HG03025 (cell line): ENCODE data around the gene OSBP2.

ENCODE experiments used
- ATAC-seq: cut with Tn5 transposase; IDR thresholded peaks from one replicate; pipeline ENCODE4 v1.9.1; 2021; ENCODE audit warnings: mild to moderate bottlenecking, moderate library complexity; ENCODE audit not compliant: unreplicated experiment, low FRiP score

OSBP2 gene

GRCh38 chr22:30863081-30863833 is 168.6 kb downstream of the OSBP2 start:
- no peak for ATAC-seq

- no peak for ATAC-seq
Measured at GRCh38 chr22:30864441-30865420, 170.1 kb downstream of the OSBP2 start.

DNA sequence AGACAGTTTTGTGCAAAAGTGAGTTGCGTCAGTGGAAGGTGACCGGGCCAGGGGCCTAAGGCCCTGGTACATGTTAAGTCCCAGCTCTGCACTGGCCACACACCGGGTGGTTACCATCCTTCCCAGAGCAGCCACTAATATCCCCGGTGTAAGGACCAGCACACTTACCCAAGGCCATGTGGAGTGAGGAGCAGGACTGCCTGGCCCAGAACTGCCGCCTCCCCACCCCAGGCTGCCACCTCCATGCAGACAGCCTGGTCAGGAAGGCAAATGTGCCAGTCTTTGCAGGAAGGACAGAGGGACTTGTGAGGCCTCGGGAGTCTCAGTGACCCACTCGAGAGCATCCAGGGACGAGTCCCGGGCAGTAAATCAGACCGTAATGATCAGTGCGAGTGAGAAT is 171.0 kb downstream of the OSBP2 start:
- no peak for ATAC-seq

DNA sequence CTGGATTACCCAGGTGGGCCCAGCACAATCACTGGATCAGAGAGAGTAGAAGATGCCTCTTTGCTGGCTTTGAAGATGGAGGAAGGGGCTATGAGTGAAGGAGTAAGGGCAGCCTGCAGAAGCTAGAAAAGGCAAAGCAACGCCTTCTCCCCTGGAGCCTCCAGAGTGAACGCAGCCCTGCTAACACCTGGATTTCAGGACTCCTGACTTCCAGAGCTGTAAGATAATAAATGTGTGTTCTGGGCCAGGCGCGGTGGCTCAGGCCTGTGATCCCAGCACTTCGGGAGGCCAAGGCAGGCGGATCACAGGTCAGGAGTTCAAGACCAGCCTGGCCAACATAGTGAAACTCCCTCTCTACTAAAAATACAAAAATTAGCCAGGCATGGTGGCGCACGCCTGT is 171.5 kb downstream of the OSBP2 start:
- ATAC-seq = no peak

DNA sequence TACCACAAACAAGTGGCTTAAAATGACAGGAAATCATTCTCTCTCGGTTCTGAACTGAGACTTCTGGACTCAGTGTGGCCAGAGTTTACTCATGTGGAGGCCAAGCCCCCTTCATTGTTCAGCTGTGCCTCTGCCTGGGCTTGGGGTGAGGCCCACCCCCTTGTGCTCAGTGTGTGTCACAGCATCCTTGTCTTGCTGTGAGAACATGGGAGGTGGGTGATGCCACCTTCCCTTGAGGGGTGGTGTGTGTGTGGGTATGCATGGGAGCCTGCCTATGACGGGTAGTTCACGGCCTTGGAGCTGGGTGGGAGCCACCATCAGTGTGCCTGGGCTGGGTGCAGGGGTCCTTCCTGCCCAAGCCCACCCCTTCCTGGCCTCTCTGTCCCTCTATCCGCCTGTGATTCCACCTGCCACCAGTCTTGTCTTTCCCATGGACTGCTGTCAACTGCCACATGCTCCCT is 172.2 kb downstream of the OSBP2 start:
- ATAC-seq = no peak

DNA sequence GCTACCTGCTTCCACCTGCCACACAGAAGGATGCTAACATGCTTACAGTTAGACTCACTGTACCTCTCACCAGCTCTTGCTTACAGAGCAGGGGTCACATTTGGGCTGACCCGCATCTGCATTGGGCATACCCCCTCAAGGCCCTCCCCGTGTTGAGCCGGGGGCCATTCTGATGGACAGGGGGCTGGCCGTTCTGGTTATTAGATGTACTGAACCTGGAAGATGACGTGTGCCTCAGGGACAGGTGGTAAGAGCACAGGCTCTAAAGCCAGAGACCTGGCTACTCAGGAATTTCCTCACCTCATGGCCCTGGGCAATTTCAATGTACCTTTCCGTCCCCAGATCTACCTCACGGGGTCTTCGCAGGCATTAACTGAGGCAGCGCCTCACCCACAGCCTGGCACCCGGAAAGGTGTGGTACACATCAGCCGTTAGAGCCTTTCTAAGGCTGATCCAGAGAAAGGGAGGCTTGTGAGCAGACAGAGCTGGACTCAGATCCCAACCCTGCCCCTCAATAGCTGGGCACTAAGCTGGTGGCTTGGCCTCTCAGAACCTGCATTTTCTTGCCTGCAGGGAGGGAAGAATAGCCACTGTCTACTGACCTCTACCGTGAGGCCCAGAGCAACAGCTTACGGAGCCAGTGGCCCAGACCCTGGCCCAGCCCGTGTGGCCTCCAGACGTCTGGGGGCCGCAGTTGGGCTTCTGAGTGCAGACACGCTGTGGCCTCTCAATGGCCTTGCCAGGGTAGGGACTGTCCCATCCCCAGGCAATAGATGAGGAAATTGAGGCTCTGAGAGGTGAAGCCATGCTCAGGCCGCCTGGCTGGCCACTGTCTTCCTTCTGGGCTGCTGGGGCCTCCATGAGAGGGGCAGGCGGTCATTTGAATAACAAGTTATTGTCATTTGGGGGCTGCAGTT is 173.3 kb downstream of the OSBP2 start:
- no peak for ATAC-seq

DNA sequence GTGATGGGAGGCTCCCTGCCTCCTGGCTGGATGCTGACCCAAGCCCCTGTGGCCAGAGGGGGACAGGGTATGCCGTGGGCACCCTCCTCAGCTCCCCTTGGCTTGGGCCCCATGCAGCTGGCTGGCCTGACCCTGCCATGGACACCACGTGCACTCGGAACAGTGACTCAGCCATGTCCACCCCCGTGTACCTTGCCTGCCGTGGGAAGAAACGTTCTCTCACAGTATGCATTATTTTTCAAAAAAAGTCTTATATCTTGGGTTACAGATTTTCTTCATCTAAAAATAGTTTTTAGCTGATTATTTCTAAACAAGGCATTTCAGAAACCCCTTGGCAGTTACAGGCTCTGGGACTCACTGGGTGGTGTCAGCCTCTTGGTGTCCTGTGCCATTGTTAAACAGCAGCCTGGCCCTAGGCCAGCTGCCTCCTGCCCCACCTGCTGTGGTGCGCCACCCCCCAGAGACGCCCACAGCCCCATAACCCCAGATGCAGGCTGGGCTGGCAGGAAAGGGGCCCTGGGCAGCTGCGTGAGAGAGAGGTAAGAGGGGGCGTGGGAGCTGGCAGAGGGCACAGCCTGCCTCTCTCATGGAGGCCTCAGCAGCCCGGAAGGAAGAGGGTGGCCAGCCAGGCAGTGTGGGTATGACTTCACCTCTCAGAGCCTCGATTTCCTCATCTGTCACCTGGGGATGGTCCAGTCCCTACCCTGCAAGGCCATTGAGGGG is 174.2 kb downstream of the OSBP2 start:
- no peak for ATAC-seq

GRCh38 chr22:30869667-30870395 is 175.2 kb downstream of the OSBP2 start:
- no peak for ATAC-seq

DNA sequence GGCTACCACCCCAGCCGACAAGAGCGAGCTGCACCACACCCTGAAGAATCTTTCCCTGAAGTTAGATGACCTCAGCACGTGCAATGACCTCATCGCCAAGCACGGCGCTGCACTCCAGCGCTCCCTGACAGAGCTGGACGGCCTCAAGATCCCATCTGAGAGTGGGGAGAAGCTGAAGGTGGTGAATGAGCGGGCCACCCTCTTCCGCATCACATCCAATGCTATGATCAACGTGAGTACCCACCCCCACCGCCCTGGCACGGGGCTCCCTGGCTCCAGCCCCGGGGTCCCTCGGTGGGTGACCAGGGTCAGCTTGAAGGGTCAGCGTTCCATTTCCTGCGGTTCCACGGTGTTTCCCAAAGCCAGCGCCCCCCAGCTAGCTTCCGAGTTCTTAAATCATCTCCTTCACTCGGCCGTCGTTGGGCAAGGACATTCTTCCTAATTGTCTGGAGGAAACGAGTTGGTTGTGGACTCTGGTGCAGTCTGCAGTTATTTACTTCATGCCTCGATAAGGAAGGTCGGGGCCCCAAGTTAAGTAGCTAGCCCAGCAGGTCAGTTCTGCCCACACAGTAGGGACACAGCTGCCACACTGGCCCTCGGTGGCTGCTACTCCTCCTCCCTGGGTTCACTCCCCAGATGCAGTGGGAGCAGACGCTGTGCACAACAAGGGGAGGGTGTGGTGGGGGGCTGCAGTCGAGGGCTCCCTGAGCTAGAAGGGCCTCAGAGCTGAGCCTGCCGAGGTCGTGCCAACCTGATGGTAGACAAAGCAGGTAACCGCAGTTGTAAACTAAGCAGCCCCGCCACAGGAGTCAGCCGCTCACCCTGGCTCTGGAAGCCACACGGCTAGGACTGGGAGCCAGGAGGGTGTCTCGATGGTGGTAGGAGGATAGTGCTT is 176.0 kb downstream of the OSBP2 start:
- ATAC-seq = no peak

DNA sequence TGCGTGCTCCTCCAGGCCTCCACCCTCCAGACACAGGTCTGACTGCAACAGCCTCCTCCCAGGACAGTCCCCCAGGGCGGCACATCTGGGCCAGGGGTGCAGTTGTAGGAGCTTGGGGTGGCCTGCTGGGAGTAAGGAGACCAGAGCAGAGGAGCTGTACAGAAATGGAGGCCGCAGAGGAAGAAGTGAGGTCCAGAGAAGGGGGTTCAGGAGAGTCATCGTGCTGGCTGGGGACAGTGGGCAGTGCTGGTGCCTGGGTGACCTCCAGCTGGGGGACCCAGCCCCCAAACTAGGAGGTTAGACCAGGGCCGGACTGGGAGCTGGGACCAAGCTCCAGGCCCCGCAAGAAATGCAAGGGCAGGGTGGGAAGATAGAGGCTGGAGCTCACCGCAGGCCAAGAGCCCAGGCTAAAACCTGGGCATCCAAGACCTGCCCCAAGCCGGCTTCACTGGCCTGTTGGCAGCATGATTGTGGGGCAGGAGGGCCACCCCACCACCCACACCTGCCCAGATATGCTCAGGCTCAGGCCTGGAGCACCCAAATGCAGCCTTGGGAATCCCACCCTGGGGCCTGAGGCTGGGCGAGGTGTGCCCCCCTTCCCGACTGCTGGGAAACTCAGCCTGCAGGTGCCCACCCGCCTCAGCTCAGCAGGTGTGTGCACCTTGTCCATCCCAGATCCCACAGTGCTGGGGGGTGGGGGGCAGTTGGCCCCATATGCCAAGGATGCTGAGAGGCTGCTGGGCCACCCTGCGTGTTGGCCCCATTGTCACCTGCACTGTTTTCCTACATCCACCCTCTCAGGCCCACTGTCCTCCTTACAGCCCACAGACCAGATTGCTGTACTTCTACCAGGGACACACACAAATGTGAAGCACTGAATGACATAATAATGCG is 177.0 kb downstream of the OSBP2 start:
- ATAC-seq = no peak

DNA sequence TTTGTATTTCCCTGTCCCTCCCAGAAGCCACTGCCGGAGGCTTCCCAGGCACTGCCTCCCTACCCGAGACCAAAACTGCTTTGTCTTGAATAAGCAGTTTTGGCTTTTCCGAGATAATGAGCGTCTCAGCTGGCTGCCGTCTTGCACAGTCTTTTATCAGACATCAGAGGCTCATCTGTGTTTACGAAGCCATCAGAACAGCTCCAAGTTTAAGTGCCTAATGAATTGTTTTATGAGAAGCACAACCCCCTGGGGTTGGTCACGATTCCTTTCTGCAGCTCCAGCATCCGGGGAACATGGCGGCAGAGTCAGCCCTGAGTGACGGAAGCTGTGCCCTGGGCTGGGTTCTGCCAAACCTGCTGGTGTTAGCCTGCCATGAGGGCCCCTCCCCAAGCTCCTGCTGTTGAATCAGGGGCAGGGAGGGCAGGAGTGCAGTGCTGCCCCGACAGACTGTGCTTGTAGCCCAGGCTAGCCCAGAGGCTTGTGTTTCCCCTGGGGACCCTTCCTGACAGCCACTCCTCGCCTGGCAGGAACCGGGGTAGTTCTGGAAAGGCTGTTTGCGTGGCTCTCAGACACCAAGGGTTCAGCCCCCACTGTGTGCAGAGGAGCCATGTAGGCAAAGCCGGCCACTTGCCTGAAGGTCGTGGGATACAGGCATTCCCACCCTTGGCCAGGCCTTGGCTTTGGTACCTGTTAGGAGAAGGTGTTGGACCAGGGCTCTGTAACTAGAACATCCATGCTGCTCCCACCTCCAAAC is 177.8 kb downstream of the OSBP2 start:
- no peak for ATAC-seq

DNA sequence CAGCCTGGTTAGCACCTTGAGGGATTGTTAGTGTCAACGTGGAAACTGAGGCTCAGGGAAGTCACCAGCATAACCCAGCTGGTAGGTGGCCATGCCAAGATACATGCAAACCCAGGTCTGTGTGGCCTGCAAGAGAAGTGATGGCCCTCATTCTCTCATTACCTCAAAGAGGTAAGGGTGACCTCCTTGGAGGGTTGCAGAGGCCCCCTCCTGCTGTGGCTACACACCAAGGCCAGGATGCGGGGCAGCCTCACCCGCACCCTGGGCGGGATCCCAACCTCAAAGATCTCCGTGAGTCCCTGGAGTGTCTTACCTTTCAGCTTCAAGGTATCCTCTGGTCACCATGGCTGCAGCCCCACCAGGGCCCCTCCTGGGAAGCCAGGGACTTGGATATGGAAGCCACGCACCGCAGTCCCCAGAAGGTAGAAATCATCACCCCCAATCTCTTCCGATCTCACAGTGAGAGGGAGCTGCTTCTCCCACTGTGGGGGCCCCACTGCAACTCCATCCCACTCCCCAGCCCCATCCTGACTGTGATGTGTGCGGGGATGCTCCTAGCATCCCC is 178.5 kb downstream of the OSBP2 start:
- no peak for ATAC-seq

- ATAC-seq = no peak
Measured at GRCh38 chr22:30873661-30874060, 179.0 kb downstream of the OSBP2 start.

GRCh38 chr22:30874431-30875370 is 180.0 kb downstream of the OSBP2 start:
- no peak for ATAC-seq
